ENCODE measurements around the gene CLDN17.

CLDN17 gene

GRCh38 chr21:30166705-30167104 lies at the start of gene CLDN17:
TSS of gene CLDN17 (minus strand) at chr21:30166805. CDS start at chr21:30166617, 188 bp downstream.
- FAIRE-seq: no peak

- no peak for FAIRE-seq
Observed at GRCh38 chr21:30216041-30216723, 49.6 kb upstream of the CLDN17 start, which contains the start of gene CLDN8. TSS of gene CLDN8 (minus strand) at chr21:30216097. CDS start at chr21:30215925, 172 bp downstream.

- FAIRE-seq: no peak
Observed at GRCh38 chr21:30211071-30211470, 44.5 kb upstream of the CLDN17 start.

GRCh38 chr21:30209601-30210000 lies 43.0 kb upstream of the CLDN17 start:
- FAIRE-seq: no peak

GRCh38 chr21:30207252-30207579 lies 40.6 kb upstream of the CLDN17 start:
- no peak for FAIRE-seq

- no peak for FAIRE-seq
Observed at GRCh38 chr21:30206551-30207251, 40.1 kb upstream of the CLDN17 start.

- FAIRE-seq: no peak
Observed at GRCh38 chr21:30200000-30200399, 33.4 kb upstream of the CLDN17 start.

GRCh38 chr21:30194701-30195299 lies 28.2 kb upstream of the CLDN17 start:
- FAIRE-seq: no peak

GRCh38 chr21:30193201-30193600 lies 26.6 kb upstream of the CLDN17 start:
- no peak for FAIRE-seq

- FAIRE-seq: no peak
Observed at GRCh38 chr21:30190554-30190953, 23.9 kb upstream of the CLDN17 start.

- no peak for FAIRE-seq
Observed at GRCh38 chr21:30189773-30190172, 23.2 kb upstream of the CLDN17 start.

GRCh38 chr21:30186242-30186641 lies 19.6 kb upstream of the CLDN17 start:
- FAIRE-seq: no peak

GRCh38 chr21:30168086-30168485 lies 1.5 kb upstream of the CLDN17 start:
- FAIRE-seq: no peak

- FAIRE-seq: no peak
Observed at GRCh38 chr21:30166171-30166570, 434 bp downstream of the CLDN17 start.

GRCh38 chr21:30164796-30165195 lies 1.8 kb downstream of the CLDN17 start:
- FAIRE-seq: no peak

GRCh38 chr21:30153697-30154340 lies 12.8 kb downstream of the CLDN17 start:
- FAIRE-seq: no peak

GRCh38 chr21:30152792-30153191 lies 13.8 kb downstream of the CLDN17 start:
- no peak for FAIRE-seq

GRCh38 chr21:30148906-30149305 lies 17.7 kb downstream of the CLDN17 start:
- FAIRE-seq: no peak

- no peak for FAIRE-seq
Observed at GRCh38 chr21:30146558-30147282, 19.9 kb downstream of the CLDN17 start.

GRCh38 chr21:30138483-30138882 lies 28.1 kb downstream of the CLDN17 start:
- no peak for FAIRE-seq

- no peak for FAIRE-seq
Observed at GRCh38 chr21:30129246-30129645, 37.4 kb downstream of the CLDN17 start.

- no peak for FAIRE-seq
Observed at GRCh38 chr21:30126576-30126975, 40.0 kb downstream of the CLDN17 start.

- FAIRE-seq: no peak
Observed at GRCh38 chr21:30117631-30118030, 49.0 kb downstream of the CLDN17 start.

All from TTC549 (cell line).